ENCODE measurements around the gene ARPC5.

GRCh38 chr1:183589874-183590243 lies 45.7 kb downstream of the ARPC5 start:
- TF ChIP-seq POLR2A (IDR thresholded peaks at IDR 0.05) = no peak
- no peak for TF ChIP-seq CTCF (IDR thresholded peaks at IDR 0.05 in 4 of 5, conservative IDR thresholded peaks at IDR 0.05 in 1 of 5)

All from gastrocnemius medialis (tissue), 4 donors.